MCF 10A (cell line): ENCODE data around the gene PBX1. TPM values are rescaled to one million over a fixed set of nuclear protein-coding genes. Genes with fewer than 3 reads are reported as not detected.
A peak's percentile ranks its signal among the peaks of the same experiment; 100 is the strongest.

Source experiments
- BruUV-seq: library from RNA; stranded (reverse); fragments of 400-500 nt; replicated peaks from 2 replicates; lab custom pipeline; 2021; lab: Mats Ljungman, UMichigan
- CTCF ChIA-PET: fragments of 300-600 bp; sonication (Branson Sonifier 250); formaldehyde crosslinking; extraction: SDS; loops from one replicate; lab custom pipeline; 2021; ENCODE audit warnings: antibody characterized with exemption, inconsistent platforms; lab: Yijun Ruan, JAX
- POLR2A ChIA-PET: fragments of 300-600, 350-650 bp; sonication (Branson Sonifier 250); formaldehyde crosslinking; extraction: SDS; loops from one replicate; lab custom pipeline; 2020; ENCODE audit warnings: antibody characterized with exemption, inconsistent platforms; lab: Yijun Ruan, JAX
- DNase-seq: peaks from one replicate; pipeline ENCODE4 v3.0.0-alpha.2; 2018; ENCODE audit not compliant: unreplicated experiment
- H3K27ac Mint-ChIP-seq: one replicate; pipeline ENCODE4 v1.8.0; 2022; ENCODE audit warnings: mild to moderate bottlenecking, low read depth, mixed read lengths; ENCODE audit not compliant: unreplicated experiment
- H3K27me3 Mint-ChIP-seq: one replicate; pipeline ENCODE4 v1.8.0; 2022; ENCODE audit warnings: mixed read lengths; ENCODE audit not compliant: insufficient read depth, unreplicated experiment
- H3K36me3 Mint-ChIP-seq: one replicate; pipeline ENCODE4 v1.8.0; 2022; ENCODE audit warnings: mild to moderate bottlenecking, moderate library complexity, mixed read lengths; ENCODE audit not compliant: insufficient read depth, unreplicated experiment
- H3K4me1 Mint-ChIP-seq: one replicate; pipeline ENCODE4 v1.8.0; 2022; ENCODE audit warnings: mixed read lengths; ENCODE audit not compliant: insufficient read depth, unreplicated experiment
- H3K4me3 Mint-ChIP-seq: one replicate; pipeline ENCODE4 v1.8.0; 2022; ENCODE audit warnings: mild to moderate bottlenecking, moderate library complexity, mixed read lengths; ENCODE audit not compliant: unreplicated experiment
- H3K9me3 Mint-ChIP-seq: one replicate; pipeline ENCODE4 v1.8.0; 2022; ENCODE audit warnings: mixed read lengths; ENCODE audit not compliant: unreplicated experiment
- intact Hi-C: fragments of 100-400 bp; cut with micrococcal nuclease; formaldehyde crosslinking; loops from 2 replicates; pipeline ENCODE4 v1.14.1; 2022
- total RNA-seq: library from RNA; stranded (reverse); gene quantifications from 2 replicates; pipeline ENCODE4 v1.2.3, GENCODE V29; 2022
- TF ChIP-seq, protein P1 (sequence below): fragments of 200-600 bp; IDR thresholded peaks from one replicate; pipeline ENCODE4 v1.8.0; 2022; ENCODE audit warnings: antibody characterized with exemption, mild to moderate bottlenecking; ENCODE audit not compliant: unreplicated experiment

The PBX1 gene
- total RNA-seq, 1 experiment from 2014 or later = 5.8 TPM

- CTCF ChIA-PET = interaction anchor here (0.5 to 1.1 kb wide), 7 partner anchors 8 to 1213 kb away, joined by 3 to 6 read pairs (median 3); no protein-coding TSS in a partner anchor
- intact Hi-C loops = no loop called here
- no peaks in the 10 kb centered on the region for H3K27me3 Mint-ChIP-seq
- no peak overlapping the region for H3K4me3 Mint-ChIP-seq
- H3K4me1 Mint-ChIP-seq = no peaks in the 10 kb centered on the region
- TF ChIP-seq, protein P1, sequence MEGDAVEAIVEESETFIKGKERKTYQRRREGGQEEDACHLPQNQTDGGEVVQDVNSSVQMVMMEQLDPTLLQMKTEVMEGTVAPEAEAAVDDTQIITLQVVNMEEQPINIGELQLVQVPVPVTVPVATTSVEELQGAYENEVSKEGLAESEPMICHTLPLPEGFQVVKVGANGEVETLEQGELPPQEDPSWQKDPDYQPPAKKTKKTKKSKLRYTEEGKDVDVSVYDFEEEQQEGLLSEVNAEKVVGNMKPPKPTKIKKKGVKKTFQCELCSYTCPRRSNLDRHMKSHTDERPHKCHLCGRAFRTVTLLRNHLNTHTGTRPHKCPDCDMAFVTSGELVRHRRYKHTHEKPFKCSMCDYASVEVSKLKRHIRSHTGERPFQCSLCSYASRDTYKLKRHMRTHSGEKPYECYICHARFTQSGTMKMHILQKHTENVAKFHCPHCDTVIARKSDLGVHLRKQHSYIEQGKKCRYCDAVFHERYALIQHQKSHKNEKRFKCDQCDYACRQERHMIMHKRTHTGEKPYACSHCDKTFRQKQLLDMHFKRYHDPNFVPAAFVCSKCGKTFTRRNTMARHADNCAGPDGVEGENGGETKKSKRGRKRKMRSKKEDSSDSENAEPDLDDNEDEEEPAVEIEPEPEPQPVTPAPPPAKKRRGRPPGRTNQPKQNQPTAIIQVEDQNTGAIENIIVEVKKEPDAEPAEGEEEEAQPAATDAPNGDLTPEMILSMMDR = no peak
- H3K36me3 Mint-ChIP-seq = peaks cover 6% of the 10 kb centered on the region
- no peaks in the 10 kb centered on the region for H3K9me3 Mint-ChIP-seq
- POLR2A ChIA-PET = no interaction called here
- BruUV-seq = no TSS peak
- no peak for DNase-seq
- no peak overlapping the region for H3K27ac Mint-ChIP-seq
Observed at GRCh38 chr1:164622068-164622845, 63.3 kb downstream of the PBX1 start.

DNA sequence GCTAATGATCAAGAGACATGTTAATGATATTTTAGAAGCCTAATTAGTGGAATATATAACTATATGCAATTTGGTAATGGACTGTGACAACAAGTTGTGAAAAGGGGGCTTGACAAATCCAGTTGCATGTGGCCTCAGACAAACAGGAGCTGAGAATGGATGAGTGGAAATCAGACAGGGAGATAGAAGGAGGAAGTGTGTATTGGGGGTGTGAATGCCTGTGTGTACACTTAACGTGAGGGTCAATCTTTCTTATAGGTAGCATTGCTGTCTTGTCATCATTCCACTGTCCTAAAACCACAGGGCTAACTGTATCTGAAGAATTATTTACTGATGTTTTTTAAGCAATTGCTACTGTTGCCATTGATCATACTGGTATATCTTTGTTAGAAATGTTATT is 64.8 kb downstream of the PBX1 start:
- intact Hi-C loops = no loop called here
- CTCF ChIA-PET = interaction anchor here (0.6 to 2.5 kb wide), 6 partner anchors 11 to 457 kb away, joined by 3 to 22 read pairs (median 4); no protein-coding TSS in a partner anchor
- no peak for DNase-seq
- Mint-ChIP-seq H3K27ac (no peak overlapping the region), H3K27me3 (no peaks in the 10 kb centered on the region), H3K36me3 (peaks cover 6% of the 10 kb centered on the region), H3K9me3 (no peaks in the 10 kb centered on the region), H3K4me1 (no peaks in the 10 kb centered on the region), H3K4me3 (no peak overlapping the region)
- TF ChIP-seq, protein P1 = no peak
- BruUV-seq = no TSS peak
- POLR2A ChIA-PET = interaction anchor here (0.6 to 1.0 kb wide), 2 partner anchors 14 to 84 kb away, joined by 3 read pairs; no protein-coding TSS in a partner anchor

- POLR2A ChIA-PET = interaction anchor here (0.6 to 1.8 kb wide), 4 partner anchors 12 to 84 kb away, joined by 3 to 7 read pairs (median 3); no protein-coding TSS in a partner anchor
- TF ChIP-seq, protein P1 = no peak
- DNase-seq = no peak
- no TSS peak for BruUV-seq
- Mint-ChIP-seq H3K27ac (no peak overlapping the region), H3K36me3 (peaks cover 6% of the 10 kb centered on the region), H3K27me3 (no peaks in the 10 kb centered on the region), H3K4me3 (no peak overlapping the region), H3K9me3 (no peaks in the 10 kb centered on the region), H3K4me1 (no peaks in the 10 kb centered on the region)
- intact Hi-C loops = no loop called here
- CTCF ChIA-PET = interaction anchor here (0.6 to 2.5 kb wide), 17 partner anchors 8 to 458 kb away, joined by 3 to 22 read pairs (median 4); partner anchors contain the start of gene PBX1
Observed at GRCh38 chr1:164624400-164624799, 65.4 kb downstream of the PBX1 start.

GRCh38 chr1:164625004-164625617 is 66.1 kb downstream of the PBX1 start:
- peaks cover 6% of the 10 kb centered on the region for H3K36me3 Mint-ChIP-seq
- H3K27me3 Mint-ChIP-seq = no peaks in the 10 kb centered on the region
- H3K4me3 Mint-ChIP-seq = no peak overlapping the region
- BruUV-seq = no TSS peak
- no peaks in the 10 kb centered on the region for H3K9me3 Mint-ChIP-seq
- ChIA-PET CTCF (interaction anchor here (0.6 to 2.5 kb wide), 21 partner anchors 9 to 1277 kb away, joined by 3 to 22 read pairs (median 4); partner anchors contain the start of gene PBX1), POLR2A (interaction anchor here (0.6 to 1.8 kb wide), 2 partner anchors 11 to 13 kb away, joined by 3 to 7 read pairs; no protein-coding TSS in a partner anchor)
- peaks cover 3% of the 10 kb centered on the region for H3K4me1 Mint-ChIP-seq
- intact Hi-C loops = no loop called here
- no peak overlapping the region for H3K27ac Mint-ChIP-seq
- DNase-seq = no peak
- TF ChIP-seq, protein P1 = peak; percentile 50
